SK-N-SH (cell line): ENCODE measurements around the gene KDM4C.

ENCODE experiments used
- NFIC ChIP-seq: IDR thresholded peaks from 2 replicates; pipeline ENCODE4 v1.4.0; 2012; ENCODE audit warnings: borderline replicate concordance
- TF ChIP-seq, protein P1 (sequence below): fragments of 200-600 bp; sonication (generic); IDR thresholded peaks from 2 replicates; pipeline ENCODE4 v1.6.1; 2017; ENCODE audit warnings: antibody characterized with exemption, mild to moderate bottlenecking, moderate library complexity
- TF ChIP-seq, protein P2 (sequence below): fragments of 150-350 bp; IDR thresholded peaks from 2 replicates; pipeline ENCODE4 v1.6.1; 2017; ENCODE audit warnings: antibody characterized with exemption, low read length, low read depth, borderline replicate concordance
- TF ChIP-seq, protein P3 (sequence below): IDR thresholded peaks from 2 replicates; pipeline ENCODE4 v1.4.0; 2012; ENCODE audit warnings: low read depth, borderline replicate concordance

DNA sequence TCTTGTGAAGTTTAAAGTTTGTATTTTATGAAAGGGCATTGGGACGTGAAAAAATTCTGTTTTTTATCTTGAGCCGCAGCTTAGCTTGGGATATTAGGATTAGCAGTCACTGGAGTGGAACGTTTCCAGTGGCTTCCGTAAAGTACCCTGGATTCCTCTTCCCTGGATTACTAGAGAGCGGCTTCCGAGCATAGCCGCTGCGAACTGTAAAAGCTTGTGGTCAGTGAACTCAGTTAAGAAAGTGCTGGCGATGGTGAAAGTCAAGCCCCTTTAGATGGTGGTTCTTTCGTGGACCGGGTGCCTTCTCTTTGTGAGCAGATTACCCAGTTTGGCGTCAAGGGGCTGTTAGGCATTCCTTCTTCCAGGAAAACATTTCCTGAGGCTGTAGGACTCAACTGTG, 168.1 kb downstream of the KDM4C start:
- TF ChIP-seq, protein P1, sequence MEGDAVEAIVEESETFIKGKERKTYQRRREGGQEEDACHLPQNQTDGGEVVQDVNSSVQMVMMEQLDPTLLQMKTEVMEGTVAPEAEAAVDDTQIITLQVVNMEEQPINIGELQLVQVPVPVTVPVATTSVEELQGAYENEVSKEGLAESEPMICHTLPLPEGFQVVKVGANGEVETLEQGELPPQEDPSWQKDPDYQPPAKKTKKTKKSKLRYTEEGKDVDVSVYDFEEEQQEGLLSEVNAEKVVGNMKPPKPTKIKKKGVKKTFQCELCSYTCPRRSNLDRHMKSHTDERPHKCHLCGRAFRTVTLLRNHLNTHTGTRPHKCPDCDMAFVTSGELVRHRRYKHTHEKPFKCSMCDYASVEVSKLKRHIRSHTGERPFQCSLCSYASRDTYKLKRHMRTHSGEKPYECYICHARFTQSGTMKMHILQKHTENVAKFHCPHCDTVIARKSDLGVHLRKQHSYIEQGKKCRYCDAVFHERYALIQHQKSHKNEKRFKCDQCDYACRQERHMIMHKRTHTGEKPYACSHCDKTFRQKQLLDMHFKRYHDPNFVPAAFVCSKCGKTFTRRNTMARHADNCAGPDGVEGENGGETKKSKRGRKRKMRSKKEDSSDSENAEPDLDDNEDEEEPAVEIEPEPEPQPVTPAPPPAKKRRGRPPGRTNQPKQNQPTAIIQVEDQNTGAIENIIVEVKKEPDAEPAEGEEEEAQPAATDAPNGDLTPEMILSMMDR: no peak
- TF ChIP-seq, protein P2, sequence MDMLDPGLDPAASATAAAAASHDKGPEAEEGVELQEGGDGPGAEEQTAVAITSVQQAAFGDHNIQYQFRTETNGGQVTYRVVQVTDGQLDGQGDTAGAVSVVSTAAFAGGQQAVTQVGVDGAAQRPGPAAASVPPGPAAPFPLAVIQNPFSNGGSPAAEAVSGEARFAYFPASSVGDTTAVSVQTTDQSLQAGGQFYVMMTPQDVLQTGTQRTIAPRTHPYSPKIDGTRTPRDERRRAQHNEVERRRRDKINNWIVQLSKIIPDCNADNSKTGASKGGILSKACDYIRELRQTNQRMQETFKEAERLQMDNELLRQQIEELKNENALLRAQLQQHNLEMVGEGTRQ: no peak
- TF ChIP-seq NFIC: no peak
- TF ChIP-seq, protein P3, sequence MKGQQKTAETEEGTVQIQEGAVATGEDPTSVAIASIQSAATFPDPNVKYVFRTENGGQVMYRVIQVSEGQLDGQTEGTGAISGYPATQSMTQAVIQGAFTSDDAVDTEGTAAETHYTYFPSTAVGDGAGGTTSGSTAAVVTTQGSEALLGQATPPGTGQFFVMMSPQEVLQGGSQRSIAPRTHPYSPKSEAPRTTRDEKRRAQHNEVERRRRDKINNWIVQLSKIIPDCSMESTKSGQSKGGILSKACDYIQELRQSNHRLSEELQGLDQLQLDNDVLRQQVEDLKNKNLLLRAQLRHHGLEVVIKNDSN: no peak
